Left ventricle myocardium inferior (tissue), 1 donor: Measurements from ENCODE around the gene COL23A1. TPM values are rescaled to one million over a fixed set of nuclear protein-coding genes. Genes with fewer than 3 reads are reported as not detected.

Experiments used
- DNase-seq: peaks from one replicate; pipeline ENCODE4 v3.0.0-alpha.2; 2020
- H3K27ac ChIP-seq: fragments of 200-600 bp; replicated peaks from 2 replicates; pipeline ENCODE4 v1.8.0; 2021
- H3K27me3 ChIP-seq: fragments of 200-600 bp; 2 replicates; pipeline ENCODE4 v1.8.0; 2021; ENCODE audit warnings: low read depth
- H3K36me3 ChIP-seq: fragments of 200-600 bp; 2 replicates; pipeline ENCODE4 v1.8.0; 2021
- H3K4me1 ChIP-seq: fragments of 200-600 bp; 2 replicates; pipeline ENCODE4 v1.8.0; 2021
- H3K4me3 ChIP-seq: fragments of 200-600 bp; 2 replicates; pipeline ENCODE4 v1.8.0; 2021; ENCODE audit warnings: mild to moderate bottlenecking, moderate library complexity
- H3K9me3 ChIP-seq: fragments of 200-600 bp; replicated peaks from 2 replicates; pipeline ENCODE4 v1.8.0; 2021
- CTCF ChIP-seq: fragments of 200-600 bp; IDR thresholded peaks from 2 replicates; pipeline ENCODE4 v1.8.0; 2021; ENCODE audit warnings: antibody characterized with exemption, mild to moderate bottlenecking, borderline replicate concordance
- intact Hi-C: fragments of 100-400 bp; cut with micrococcal nuclease; formaldehyde crosslinking; loops from one replicate; pipeline ENCODE4 v1.11.0; 2022
- total RNA-seq: library from RNA; stranded (reverse); fragmentation: NEBNext Ultra II Directional; extraction: Animal tissue kit (Norgen Biotek cat#: 25700); gene quantifications from one replicate; pipeline ENCODE4 v1.2.1, GENCODE V29; 2021
- donor health status: DM: no; HTN: yes; CAD: no; lungs with severe emphysema.

The COL23A1 gene
- total RNA-seq, 1 donor from 2014 or later = 27.4 TPM

GRCh38 chr5:178340637-178341036 is 249.6 kb downstream of the COL23A1 start:
- no peaks in the 10 kb centered on the region for H3K27me3 ChIP-seq
- peaks cover 12% of the 10 kb centered on the region for H3K4me1 ChIP-seq
- H3K4me3 ChIP-seq = no peak overlapping the region
- DNase-seq = no peak
- H3K9me3 ChIP-seq = no peaks in the 10 kb centered on the region
- intact Hi-C loops = no loop called here
- TF ChIP-seq CTCF = no peak
- no peak overlapping the region for H3K27ac ChIP-seq
- H3K36me3 ChIP-seq = no peaks in the 10 kb centered on the region

- DNase-seq = no peak
- intact Hi-C loops = no loop called here
- Histone ChIP-seq H3K27ac (no peak overlapping the region), H3K4me1 (peaks cover 12% of the 10 kb centered on the region), H3K36me3 (no peaks in the 10 kb centered on the region), H3K4me3 (no peak overlapping the region), H3K27me3 (no peaks in the 10 kb centered on the region), H3K9me3 (no peaks in the 10 kb centered on the region)
- TF ChIP-seq CTCF = no peak
These were observed 250.0 kb downstream of the COL23A1 start for GRCh38 chr5:178340187-178340586.

- TF ChIP-seq CTCF = no peak
- no peaks in the 10 kb centered on the region for H3K27me3 ChIP-seq
- no peak overlapping the region for H3K4me3 ChIP-seq
- no peaks in the 10 kb centered on the region for H3K9me3 ChIP-seq
- intact Hi-C loops = no loop called here
- DNase-seq = no peak
- H3K36me3 ChIP-seq = no peaks in the 10 kb centered on the region
- peaks cover 12% of the 10 kb centered on the region for H3K4me1 ChIP-seq
- no peak overlapping the region for H3K27ac ChIP-seq
These were observed 250.9 kb downstream of the COL23A1 start for GRCh38 chr5:178339272-178339671.

- intact Hi-C loops = no loop called here
- H3K9me3 ChIP-seq = no peaks in the 10 kb centered on the region
- TF ChIP-seq CTCF = no peak
- no peak overlapping the region for H3K27ac ChIP-seq
- no peak overlapping the region for H3K4me3 ChIP-seq
- no peak for DNase-seq
- no peaks in the 10 kb centered on the region for H3K36me3 ChIP-seq
- no peaks in the 10 kb centered on the region for H3K27me3 ChIP-seq
- peaks cover 12% of the 10 kb centered on the region for H3K4me1 ChIP-seq
These were observed 251.4 kb downstream of the COL23A1 start for GRCh38 chr5:178338750-178339144.

- no peak for DNase-seq
- intact Hi-C loops = no loop called here
- Histone ChIP-seq H3K4me3 (no peak overlapping the region), H3K9me3 (no peaks in the 10 kb centered on the region), H3K27me3 (no peaks in the 10 kb centered on the region), H3K27ac (no peak overlapping the region), H3K4me1 (peaks cover 14% of the 10 kb centered on the region), H3K36me3 (no peaks in the 10 kb centered on the region)
- TF ChIP-seq CTCF = no peak
These were observed 252.0 kb downstream of the COL23A1 start for GRCh38 chr5:178338126-178338749.

GRCh38 chr5:178337334-178337741 is 252.9 kb downstream of the COL23A1 start:
- peaks cover 23% of the 10 kb centered on the region for H3K4me1 ChIP-seq
- no peak for TF ChIP-seq CTCF
- intact Hi-C loops = no loop called here
- H3K36me3 ChIP-seq = no peaks in the 10 kb centered on the region
- no peaks in the 10 kb centered on the region for H3K9me3 ChIP-seq
- H3K27me3 ChIP-seq = no peaks in the 10 kb centered on the region
- DNase-seq = no peak
- H3K27ac ChIP-seq = no peak overlapping the region
- H3K4me3 ChIP-seq = no peak overlapping the region
